Endothelial cell of umbilical vein (primary cell): ENCODE measurements around the gene SYNJ1.

ENCODE experiments used
- POLR2A ChIP-seq: IDR thresholded peaks from 2 replicates; pipeline ENCODE4 v1.6.1; 2012; ENCODE audit warnings: low read depth, mild to moderate bottlenecking, control low read depth, low read length
- POLR2AphosphoS5 ChIP-seq: IDR thresholded peaks from 2 replicates; pipeline ENCODE4 v1.6.1; 2012; ENCODE audit warnings: low read depth, mild to moderate bottlenecking, control low read depth, low read length, moderate library complexity; ENCODE audit not compliant: insufficient read depth
- TF ChIP-seq, protein P1 (sequence below), 2 donors: IDR thresholded peaks; 1 replicate in 1 of 2; 2 replicates in 1 of 2; pipeline ENCODE4 v1.5.1; 2011; ENCODE audit warnings: low read length in 2 of 2, mild to moderate bottlenecking in 2 of 2, moderate library complexity in 2 of 2, control low read depth in 1 of 2, inconsistent platforms in 1 of 2, low read depth in 1 of 2; ENCODE audit not compliant: insufficient read depth in 1 of 2; ENCODE audit errors: extremely low read depth in 1 of 2

DNA sequence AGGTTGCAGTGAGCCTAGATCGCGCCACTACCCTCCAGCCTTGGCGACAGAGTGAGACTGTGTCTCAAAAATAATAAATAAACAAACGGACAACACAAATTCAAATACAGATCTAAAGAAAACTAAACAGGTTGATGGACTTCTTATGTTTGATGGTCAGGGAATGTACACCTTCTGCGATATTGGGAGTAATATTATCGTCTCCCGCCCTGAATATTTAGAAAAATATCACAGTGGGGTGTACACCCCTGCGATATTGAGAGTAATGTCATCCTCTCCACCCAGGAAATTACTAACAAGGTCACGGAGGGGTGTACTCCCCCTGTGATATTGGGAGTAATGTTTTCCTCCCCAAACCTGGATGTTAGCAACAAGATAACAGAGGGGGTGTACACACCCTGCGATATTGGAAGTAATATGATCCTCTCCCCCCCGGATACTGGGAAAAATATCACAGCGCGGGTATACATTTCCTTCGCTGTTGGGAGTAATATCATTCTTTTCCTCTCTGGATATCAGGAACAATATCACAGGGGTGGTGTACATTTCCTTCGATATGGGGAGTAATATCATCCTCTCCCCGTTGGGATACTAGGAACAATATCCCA, 114.3 kb downstream of the SYNJ1 start:
- TF ChIP-seq, protein P1, sequence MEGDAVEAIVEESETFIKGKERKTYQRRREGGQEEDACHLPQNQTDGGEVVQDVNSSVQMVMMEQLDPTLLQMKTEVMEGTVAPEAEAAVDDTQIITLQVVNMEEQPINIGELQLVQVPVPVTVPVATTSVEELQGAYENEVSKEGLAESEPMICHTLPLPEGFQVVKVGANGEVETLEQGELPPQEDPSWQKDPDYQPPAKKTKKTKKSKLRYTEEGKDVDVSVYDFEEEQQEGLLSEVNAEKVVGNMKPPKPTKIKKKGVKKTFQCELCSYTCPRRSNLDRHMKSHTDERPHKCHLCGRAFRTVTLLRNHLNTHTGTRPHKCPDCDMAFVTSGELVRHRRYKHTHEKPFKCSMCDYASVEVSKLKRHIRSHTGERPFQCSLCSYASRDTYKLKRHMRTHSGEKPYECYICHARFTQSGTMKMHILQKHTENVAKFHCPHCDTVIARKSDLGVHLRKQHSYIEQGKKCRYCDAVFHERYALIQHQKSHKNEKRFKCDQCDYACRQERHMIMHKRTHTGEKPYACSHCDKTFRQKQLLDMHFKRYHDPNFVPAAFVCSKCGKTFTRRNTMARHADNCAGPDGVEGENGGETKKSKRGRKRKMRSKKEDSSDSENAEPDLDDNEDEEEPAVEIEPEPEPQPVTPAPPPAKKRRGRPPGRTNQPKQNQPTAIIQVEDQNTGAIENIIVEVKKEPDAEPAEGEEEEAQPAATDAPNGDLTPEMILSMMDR (IDR thresholded peaks at IDR 0.05; ENCODE audit: extremely low read depth in 1 of 2, insufficient read depth in 1 of 2, low read depth in 1 of 2, low read length in 2 of 2) = no peak
- TF ChIP-seq POLR2AphosphoS5 (no peak), POLR2A (no peak)
